SH-SY5Y (cell line): ENCODE results near the gene TMEM190.

Experiments used
- GATA2 ChIP-seq: IDR thresholded peaks from 2 replicates; pipeline ENCODE4 v1.6.1; 2011; ENCODE audit warnings: mild to moderate bottlenecking, low read depth, low read length
- GATA3 ChIP-seq: IDR thresholded peaks from 2 replicates; pipeline ENCODE4 v1.6.1; 2011; ENCODE audit warnings: low read depth, mild to moderate bottlenecking, low read length, moderate library complexity

The TMEM190 gene

DNA sequence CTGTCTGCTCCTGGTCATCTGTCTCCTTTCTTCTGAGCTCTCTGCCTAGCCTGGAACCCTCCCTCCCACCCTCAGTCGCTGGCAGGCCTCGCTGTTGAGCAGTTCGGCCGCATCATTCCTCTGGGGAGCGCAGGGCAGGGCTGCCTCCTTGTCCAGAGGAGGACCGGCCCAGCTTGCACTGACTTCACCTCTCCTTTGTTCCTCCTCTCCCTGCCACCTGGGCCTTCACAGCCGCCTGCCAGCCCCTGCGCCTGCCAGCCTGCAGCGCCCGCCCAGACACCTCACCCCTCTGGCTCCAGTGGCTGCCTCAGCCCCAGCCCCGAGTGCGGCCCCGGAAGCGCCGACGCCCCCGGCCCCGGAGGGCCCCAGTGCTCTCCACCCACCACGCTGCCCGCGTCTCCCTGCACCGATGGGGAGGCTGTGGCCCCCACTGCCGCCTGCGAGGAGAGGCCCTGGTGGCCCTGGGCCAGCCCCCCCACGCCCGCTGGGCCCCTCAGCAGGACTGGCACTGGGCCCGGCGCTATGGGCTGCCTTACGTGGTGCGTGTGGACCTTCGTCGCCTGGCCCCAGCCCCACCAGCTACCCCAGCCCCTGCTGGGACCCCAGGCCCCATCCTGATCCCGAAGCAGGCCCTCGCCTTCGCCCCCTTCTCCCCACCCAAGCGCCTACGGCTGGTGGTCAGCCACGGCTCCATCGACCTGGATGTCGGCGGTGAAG lies 29.7 kb upstream of the TMEM190 start:
- no peak for TF ChIP-seq GATA3
- no peak for TF ChIP-seq GATA2

DNA sequence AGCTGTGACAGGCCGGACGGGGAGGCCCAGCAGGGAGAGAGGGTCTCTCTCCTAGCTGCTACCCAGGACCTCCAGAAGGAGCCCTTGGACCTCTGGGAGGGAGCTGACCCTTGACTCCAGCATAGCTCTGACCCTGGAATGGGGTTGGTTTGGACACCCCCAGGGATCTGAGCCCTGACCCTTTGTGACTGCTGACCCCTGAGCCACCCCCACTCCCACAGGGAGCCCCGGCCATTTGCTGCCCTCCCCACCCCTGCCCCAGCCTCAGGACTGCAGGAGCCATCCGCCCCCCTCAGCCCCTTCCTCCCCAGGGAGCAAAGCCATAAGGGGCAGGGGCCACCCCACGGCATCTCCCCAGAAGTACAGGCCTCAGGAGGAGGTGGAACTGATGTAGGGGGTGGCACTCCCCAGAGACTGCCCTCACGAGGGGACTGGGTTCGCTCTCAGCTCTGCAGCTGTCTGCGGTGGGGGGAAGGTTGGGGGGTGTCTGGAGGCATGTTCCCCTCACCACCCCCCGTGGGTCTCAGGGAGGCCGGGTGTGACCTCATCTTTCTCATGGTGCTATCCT lies 29.1 kb upstream of the TMEM190 start:
- TF ChIP-seq GATA3 (no peak), GATA2 (no peak)

DNA sequence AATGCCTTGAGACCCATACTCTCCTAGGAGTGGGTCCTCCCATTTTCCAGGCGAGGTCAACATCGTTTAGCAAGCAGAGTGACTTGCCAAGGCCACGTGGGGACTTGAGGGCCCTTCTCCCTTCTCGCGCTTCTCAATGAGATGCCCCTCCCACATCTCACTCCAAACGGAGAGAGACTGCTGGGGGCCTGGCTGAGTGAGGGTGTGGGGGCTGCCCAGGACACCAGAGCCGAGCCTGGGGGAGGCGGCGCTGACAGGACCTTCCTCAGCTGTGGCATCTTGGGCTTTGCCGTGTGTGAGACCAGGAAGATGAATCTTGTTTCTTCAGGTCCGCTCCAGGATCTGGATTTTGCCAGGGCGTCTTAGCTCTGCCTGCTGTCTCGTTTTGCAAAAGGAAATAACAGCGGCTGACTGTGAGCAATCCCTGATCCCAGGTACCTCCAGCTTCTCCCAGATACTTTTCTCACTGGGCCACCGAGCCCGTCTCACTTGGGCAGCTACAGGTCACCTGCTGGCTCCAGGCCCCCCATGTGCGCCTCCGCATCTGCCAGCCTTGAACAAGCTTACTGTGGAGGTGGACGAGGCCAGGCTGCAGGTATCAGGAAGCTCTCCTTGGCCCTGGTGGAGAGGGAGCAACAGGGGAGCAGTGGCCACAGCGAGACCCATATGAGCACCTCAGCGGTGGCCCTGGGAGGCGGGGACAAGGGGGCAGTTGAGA lies 28.1 kb upstream of the TMEM190 start:
- no peak for TF ChIP-seq GATA2
- no peak for TF ChIP-seq GATA3

DNA sequence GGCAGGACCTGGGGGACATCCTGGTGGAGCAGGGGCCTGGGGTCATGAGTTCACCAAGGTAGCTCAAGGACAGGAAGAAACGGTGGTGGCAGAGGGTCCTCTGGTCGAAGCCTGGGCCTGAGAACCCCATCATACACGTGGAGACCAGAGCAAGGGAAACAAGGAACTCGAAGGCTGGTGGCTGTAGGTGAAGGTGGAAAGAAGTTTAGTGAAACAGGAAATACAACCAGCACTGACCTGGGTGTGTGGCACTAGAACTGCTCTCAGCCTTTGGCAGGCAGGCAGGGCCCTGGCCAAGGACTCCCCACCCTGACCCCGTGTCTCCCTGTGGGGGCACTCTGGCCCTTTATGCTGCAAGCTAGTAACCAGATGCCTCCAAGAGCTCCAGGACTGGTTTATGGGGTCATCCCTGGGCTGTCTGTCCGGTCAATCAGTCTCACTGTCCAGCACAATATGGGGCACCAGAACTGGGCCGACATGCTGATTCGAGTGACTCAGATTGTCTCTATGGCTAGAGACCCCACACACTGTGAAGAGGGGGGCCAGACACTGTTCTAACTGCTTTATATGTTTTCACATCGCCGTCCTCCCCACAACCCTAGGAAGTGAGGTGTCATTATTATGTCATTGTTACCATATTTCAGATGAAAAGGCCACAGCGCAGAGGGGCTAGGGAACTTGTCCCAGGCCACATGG lies 25.9 kb upstream of the TMEM190 start:
- TF ChIP-seq GATA2 (no peak), GATA3 (no peak)

DNA sequence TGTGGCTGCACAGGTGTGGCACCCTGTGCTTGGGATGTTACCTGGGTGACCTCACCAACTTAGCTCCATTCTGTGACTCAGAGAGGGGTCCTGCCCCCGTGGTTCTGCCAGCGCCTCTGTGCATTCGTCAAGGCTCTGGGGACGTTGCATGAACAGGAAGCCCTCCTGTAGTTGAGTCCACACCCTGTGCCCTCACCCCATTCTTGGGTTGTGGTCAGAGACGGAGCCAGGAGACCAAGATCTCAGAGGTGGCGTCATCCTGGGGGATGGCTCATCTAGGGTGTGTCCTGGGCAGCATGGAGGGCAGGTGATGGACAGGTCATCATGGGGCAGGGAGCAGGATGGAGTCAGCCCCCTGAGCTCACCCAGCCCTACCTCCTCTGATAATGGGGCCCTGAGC lies 24.6 kb upstream of the TMEM190 start:
- no peak for TF ChIP-seq GATA3

DNA sequence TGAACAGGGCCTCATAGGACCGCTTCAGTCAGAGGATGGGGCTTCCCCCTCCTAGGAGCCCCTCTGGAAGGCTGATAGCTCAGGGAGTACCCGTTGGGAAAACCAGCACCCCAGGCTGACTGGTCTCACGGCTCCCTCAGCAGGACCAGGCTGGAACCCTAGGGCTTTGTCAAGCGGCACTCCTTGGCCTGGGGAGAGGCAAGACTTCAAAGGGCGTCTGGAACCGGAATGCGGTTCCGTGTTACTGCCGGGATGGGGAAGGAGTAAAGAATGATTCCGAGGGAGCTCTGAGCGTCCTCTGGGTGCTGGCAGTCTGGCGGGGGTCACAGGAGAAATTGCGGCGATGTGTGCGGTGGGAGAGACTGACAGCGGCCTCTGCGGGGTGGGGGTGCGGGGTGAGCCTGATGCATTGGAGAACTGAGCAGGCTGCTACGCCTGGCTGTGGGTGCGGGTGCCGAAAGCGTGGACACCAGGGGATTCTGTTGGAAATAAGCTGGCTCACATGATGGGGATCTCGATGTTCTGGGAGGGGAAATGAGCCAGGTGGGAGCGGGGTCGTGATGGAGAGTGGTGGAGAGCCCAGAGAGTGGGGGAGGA lies 24.0 kb upstream of the TMEM190 start:
- TF ChIP-seq GATA3 (no peak), GATA2 (no peak)

DNA sequence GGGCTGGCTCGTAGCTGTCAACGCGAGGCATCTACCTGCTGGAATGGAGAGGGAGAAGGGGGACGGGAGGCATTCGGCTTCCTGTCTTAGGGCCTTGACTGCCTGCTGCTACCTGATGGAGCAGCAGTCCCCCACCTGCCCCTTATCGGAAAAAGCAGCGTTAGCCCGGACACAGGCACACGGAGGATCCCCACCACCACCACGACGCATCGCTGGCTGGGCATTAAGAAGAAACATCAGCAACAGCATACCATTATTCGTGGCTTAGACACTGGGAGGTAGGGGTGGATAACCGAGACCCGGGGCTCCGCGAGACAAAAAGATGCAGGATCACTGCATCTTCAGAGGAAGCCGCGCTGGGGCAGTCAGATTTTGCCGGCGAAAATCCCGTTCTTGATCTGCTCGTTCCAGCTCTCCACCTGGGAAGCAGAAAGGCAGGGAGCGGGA lies 23.2 kb upstream of the TMEM190 start:
- no peak for TF ChIP-seq GATA3
- no peak for TF ChIP-seq GATA2

DNA sequence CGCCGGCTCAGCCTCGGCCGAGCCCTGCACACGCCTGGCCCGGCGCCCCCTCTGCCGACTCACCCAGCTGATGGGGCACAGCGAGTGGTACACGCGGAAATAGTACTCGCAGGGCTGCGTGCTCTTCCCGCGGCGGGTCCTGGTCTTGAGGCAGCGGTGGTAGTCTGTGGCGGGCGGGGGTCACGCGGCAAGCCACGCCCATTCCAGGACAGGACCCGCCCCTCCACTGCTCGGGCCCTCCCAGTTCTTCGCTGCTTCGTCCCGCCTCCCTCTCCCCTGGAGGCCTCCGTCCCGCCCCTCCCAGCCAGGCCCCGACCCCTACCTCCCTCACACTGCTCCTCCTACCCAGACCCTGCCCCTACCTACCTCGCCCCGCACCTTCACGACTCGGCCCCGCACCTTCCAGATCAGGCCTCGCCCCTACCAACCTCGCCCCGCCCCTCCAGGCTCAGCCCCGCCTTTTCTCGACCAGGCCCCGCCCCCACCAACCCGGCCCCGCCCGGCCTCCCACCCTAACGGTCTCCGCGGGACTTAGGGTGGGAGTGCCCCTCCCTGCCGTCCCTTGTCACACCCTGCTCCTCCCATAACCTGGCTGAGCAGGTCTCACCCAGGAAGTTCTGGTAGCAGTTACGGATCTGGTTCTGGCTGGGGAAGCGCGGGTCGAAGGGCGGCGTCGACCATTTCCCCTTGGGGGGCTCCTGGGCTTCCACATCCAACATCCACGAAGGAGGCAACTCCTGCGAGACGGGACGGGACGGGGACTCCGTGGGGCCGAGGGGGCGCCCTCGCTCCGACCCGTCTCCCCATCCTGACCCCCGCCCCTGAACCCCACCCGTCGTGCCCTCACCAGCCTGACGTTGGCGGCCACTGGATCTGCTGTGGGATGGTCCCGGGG lies 22.6 kb upstream of the TMEM190 start:
- TF ChIP-seq GATA2 = no peak
- no peak for TF ChIP-seq GATA3

DNA sequence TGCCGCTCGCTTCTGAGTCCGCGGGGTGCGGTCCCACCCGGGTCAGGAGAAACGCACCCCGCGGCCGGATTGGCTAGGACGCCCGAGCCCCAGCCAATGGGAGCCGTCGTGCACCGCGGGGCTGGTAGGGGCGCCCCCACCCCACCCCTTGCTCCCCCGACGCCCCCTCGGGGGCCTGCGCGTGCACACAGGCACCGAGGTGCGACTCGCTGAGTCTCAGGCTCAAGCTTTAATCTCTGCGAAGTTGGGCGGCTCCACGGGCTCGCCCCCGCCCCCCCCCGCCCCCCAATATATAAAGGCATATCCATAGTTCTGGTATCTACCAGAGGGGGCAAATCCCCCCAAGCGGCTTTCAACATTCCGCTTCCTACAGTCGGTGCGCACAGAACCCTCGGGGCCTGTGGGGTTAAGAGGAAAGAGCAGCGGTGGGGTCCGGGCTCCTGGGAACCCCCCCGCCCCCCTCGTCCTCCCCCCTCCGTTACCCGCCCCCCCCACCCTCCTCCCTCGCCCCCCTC lies 21.9 kb upstream of the TMEM190 start, which contains the start of gene COX6B2:
Gene COX6B2 (minus strand): TSS at position 22 of the 515 bp plus-strand sequence. CDS start 198 bp downstream, outside the sequence.
- TF ChIP-seq GATA2 = no peak
- no peak for TF ChIP-seq GATA3

DNA sequence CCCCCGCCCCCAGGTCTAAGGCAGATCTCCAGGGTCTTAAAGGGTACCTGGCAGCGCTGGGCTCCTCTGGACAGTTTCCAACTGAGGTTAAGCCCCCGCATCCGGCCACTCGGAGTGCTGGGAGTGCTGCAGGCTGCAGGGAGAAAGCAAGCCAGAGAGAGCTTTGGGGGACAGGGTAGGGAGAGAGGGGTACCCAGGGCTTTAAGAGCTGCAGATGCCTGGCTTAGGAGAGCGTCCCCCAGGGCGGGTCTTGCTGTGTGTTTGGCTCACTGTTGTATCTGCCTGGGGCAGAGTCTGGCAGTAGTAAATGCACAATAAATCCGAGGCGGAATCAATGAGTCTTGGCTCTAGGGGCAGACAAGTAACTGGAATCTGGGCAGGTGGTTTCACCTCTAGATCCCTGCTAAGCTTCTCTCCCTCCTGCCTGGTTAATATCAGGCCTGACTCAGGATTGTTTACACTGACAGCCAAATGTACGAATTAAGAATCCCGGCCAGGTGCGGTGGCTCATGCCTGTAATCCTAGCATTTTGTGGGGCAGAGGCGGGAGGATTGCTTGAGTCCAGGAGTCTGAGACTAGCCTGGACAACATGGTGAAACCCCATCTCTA lies 21.3 kb upstream of the TMEM190 start:
- no peak for TF ChIP-seq GATA3
- TF ChIP-seq GATA2 = no peak

DNA sequence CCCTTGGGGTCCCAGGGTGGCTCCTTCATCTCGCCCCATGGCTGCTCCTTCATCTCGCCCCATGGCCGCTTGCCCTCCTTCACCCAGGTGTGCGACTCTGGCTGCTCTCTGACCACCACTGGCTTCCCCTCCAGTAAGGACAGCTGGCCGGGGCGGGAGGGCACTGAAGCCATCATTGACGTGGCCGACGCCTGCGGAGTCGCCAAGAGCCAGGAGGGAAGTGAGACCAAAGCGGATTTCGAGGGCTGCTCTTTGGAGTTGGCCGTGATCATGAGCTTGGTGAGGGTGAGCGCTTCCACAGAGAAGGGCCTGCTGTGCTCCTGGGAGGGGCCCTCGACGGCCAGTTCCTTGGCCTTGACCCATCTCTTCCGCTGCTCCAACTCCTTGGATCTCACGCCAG lies 18.1 kb upstream of the TMEM190 start:
- no peak for TF ChIP-seq GATA3
- TF ChIP-seq GATA2 = no peak

DNA sequence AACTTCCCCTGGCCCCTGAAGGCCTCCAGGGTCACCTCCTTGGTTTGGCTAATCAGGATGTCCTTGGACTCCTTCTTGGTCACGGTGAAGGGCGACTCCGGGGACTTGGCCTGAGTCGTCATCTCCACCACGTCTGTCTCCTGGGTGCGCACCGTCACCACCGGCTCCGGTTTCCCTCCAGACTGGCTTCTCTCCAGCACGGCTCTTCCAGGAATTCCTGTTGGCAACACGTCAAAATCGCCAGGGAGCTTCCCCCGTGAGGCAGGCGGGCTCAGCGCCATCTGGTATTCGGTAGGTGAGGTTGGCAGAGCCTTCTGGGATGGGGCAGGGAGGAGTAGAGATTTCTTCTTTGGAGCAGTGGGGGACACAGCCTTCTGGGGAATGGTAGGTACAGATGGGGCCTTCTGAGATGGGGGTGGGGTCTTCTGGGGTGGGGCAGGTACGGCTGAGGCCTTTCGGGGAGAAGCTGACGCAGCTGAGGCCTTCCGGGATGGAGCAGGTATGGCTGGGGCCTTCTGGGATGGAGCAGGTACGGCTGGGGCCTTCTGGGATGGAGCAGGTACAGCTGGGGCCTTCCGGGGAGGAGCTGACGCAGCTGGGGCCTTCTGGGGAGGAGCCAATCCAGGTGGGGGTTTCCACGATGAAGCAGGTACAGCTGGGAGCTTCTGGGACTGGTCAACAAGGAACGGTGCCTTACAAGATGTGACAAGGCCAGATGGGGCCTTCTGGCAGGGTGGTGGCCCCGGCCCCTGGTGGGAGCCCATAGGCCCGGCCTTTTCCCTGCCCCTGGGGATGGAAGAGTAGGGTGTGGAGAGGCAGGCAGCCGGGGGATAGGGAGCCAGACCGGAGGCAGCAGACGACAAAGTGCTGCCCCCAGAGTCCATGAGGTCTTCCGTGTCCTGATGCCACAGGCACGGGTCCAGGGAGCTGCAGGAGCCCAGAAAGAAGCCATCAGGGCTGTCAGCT lies 17.4 kb upstream of the TMEM190 start:
- no peak for TF ChIP-seq GATA3
- TF ChIP-seq GATA2 = no peak
